H1 (cell line): ENCODE data around the gene SLC25A36. TPM values are rescaled to one million over a fixed set of nuclear protein-coding genes. Genes with fewer than 3 reads are reported as not detected.

ENCODE experiments used
- CTCF ChIA-PET: fragments of 300-600 bp; sonication (Branson Sonifier 250); formaldehyde crosslinking; loops from one replicate; lab custom pipeline; 2021; ENCODE audit not compliant: partially characterized antibody; lab: Charles Lee
- POLR2A ChIA-PET: fragments of 300-600 bp; sonication (Branson Sonifier 250); formaldehyde crosslinking; loops from one replicate; lab custom pipeline; 2021; ENCODE audit warnings: inconsistent platforms; ENCODE audit not compliant: partially characterized antibody; lab: Charles Lee
- DNase-seq, 2 experiments: peaks; one replicate each; pipeline versions ENCODE4 v3.0.0 to v3.0.0-alpha.2; 2010 to 2022; ENCODE audit warnings: low spot score in 2 of 2, low read depth in 1 of 2, mixed read lengths in 1 of 2
- FAIRE-seq: peaks from 2 replicates; lab custom pipeline; 2011; peaks lifted over from hg19 to GRCh38; lab: Jason Lieb, UNC
- H2AFZ ChIP-seq: 2 replicates; pipeline ENCODE4 v1.8.1; 2012; ENCODE audit warnings: low read length, inconsistent platforms
- H2AK5ac ChIP-seq: 2 replicates; pipeline ENCODE4 v1.6.1; 2013; ENCODE audit warnings: low read depth, low read length
- H2BK120ac ChIP-seq: replicated peaks from 2 replicates; pipeline ENCODE3; 2013; ENCODE audit warnings: low read depth, low read length, inconsistent platforms
- H2BK12ac ChIP-seq: 2 replicates; pipeline ENCODE4 v1.6.1; 2013; ENCODE audit warnings: low read depth, low read length
- H2BK15ac ChIP-seq: 2 replicates; pipeline ENCODE4 v1.6.1; 2013; ENCODE audit warnings: low read length
- H2BK20ac ChIP-seq: 2 replicates; pipeline ENCODE4 v1.6.1; 2013; ENCODE audit warnings: low read length
- H2BK5ac ChIP-seq: 2 replicates; pipeline ENCODE4 v1.6.1; 2013; ENCODE audit warnings: low read depth, low read length
- H3K14ac ChIP-seq: 2 replicates; pipeline ENCODE4 v1.6.1; 2013; ENCODE audit warnings: inconsistent platforms; ENCODE audit not compliant: insufficient read length
- H3K18ac ChIP-seq: 2 replicates; pipeline ENCODE4 v1.6.1; 2013; ENCODE audit warnings: low read length; ENCODE audit errors: extremely low read depth
- H3K23ac ChIP-seq: 2 replicates; pipeline ENCODE4 v1.6.1; 2013; ENCODE audit warnings: inconsistent platforms; ENCODE audit not compliant: insufficient read length
- H3K23me2 ChIP-seq: 2 replicates; pipeline ENCODE4 v1.6.1; 2013; ENCODE audit warnings: low read depth, low read length
- H3K27ac ChIP-seq: 2 replicates; pipeline ENCODE4 v1.6.1; 2011; ENCODE audit warnings: low read depth, low read length, inconsistent platforms
- H3K27me3 ChIP-seq, 4 experiments: replicated peaks in 1 of 4; 1 replicate in 1 of 4; 2 replicates in 3 of 4; pipeline versions ENCODE4 v1.6.1 to v1.8.1; 2011 to 2013; ENCODE audit warnings: low read length in 3 of 4, mild to moderate bottlenecking in 3 of 4, inconsistent platforms in 2 of 4, mixed read lengths in 2 of 4, moderate library complexity in 1 of 4; ENCODE audit not compliant: control insufficient read depth in 3 of 4, insufficient read depth in 3 of 4; ENCODE audit errors: extremely low read depth in 1 of 4
- H3K36me3 ChIP-seq, 4 experiments: 2 replicates each; pipeline versions ENCODE4 v1.6.1 to v1.8.1; 2011 to 2013; ENCODE audit warnings: mild to moderate bottlenecking in 4 of 4, low read length in 3 of 4, moderate library complexity in 2 of 4, control low read depth in 1 of 4, inconsistent platforms in 1 of 4; ENCODE audit not compliant: insufficient read depth in 4 of 4, control insufficient read depth in 2 of 4
- H3K4ac ChIP-seq: replicated peaks from 2 replicates; pipeline ENCODE3; 2013; ENCODE audit warnings: low read length, low read depth, mixed read lengths, inconsistent platforms; ENCODE audit not compliant: insufficient read length
- H3K4me1 ChIP-seq, 4 experiments: replicated peaks in 1 of 4; 1 replicate in 1 of 4; 2 replicates in 3 of 4; pipeline versions ENCODE4 v1.6.1 to v1.8.1; 2011 to 2013; ENCODE audit warnings: low read length in 3 of 4, inconsistent platforms in 2 of 4, mixed read lengths in 1 of 4; ENCODE audit not compliant: insufficient read depth in 4 of 4, control insufficient read depth in 3 of 4
- H3K4me2 ChIP-seq, 2 experiments: 2 replicates each; pipeline versions ENCODE4 v1.6.1 to v1.8.1; 2011 to 2013; ENCODE audit warnings: low read depth in 2 of 2, low read length in 2 of 2, control low read depth in 1 of 2, inconsistent platforms in 1 of 2, mild to moderate bottlenecking in 1 of 2; ENCODE audit not compliant: insufficient read depth in 1 of 2
- H3K4me3 ChIP-seq, 4 experiments: fragments of 200-600, 300-600 bp in 1 of 4; sonication (generic), shearing (Covaris generic), sonication (Bioruptor Twin) in 1 of 4; 2 replicates each; pipeline versions ENCODE4 v1.5.1 to v1.8.1; 2011 to 2016; ENCODE audit warnings: low read length in 4 of 4, low read depth in 3 of 4, control low read depth in 2 of 4, inconsistent platforms in 2 of 4, mild to moderate bottlenecking in 2 of 4, mixed read lengths in 1 of 4, moderate library complexity in 1 of 4; ENCODE audit not compliant: insufficient read depth in 2 of 4; ENCODE audit errors: extremely low read depth in 1 of 4
- H3K56ac ChIP-seq: replicated peaks from 2 replicates; pipeline ENCODE3; 2013; ENCODE audit warnings: low read depth, mild to moderate bottlenecking, mixed read lengths, low read length, inconsistent platforms; ENCODE audit not compliant: insufficient read length
- H3K79me1 ChIP-seq: 2 replicates; pipeline ENCODE4 v1.6.1; 2013; ENCODE audit warnings: low read depth, low read length, control low read depth
- H3K79me2 ChIP-seq, 2 experiments: 2 replicates each; pipeline versions ENCODE4 v1.6.1 to v1.8.1; 2012 to 2013; ENCODE audit warnings: low read length in 2 of 2, mild to moderate bottlenecking in 2 of 2, inconsistent platforms in 1 of 2; ENCODE audit not compliant: insufficient read depth in 2 of 2, control insufficient read depth in 1 of 2
- H3K9ac ChIP-seq, 4 experiments: replicated peaks in 1 of 4; 1 replicate in 1 of 4; 2 replicates in 3 of 4; pipeline versions ENCODE4 v1.6.1 to v1.8.1; 2011 to 2013; ENCODE audit warnings: low read depth in 3 of 4, low read length in 3 of 4, control low read depth in 2 of 4, mild to moderate bottlenecking in 2 of 4, moderate library complexity in 2 of 4, inconsistent platforms in 1 of 4; ENCODE audit errors: extremely low read depth in 1 of 4
- H3K9me3 ChIP-seq, 2 experiments: 2 replicates each; pipeline versions ENCODE4 v1.6.1 to v1.8.1; 2012 to 2013; ENCODE audit warnings: mild to moderate bottlenecking in 2 of 2, moderate library complexity in 2 of 2, control low read depth in 1 of 2, inconsistent platforms in 1 of 2, low read depth in 1 of 2, low read length in 1 of 2, mixed read lengths in 1 of 2; ENCODE audit not compliant: insufficient read depth in 2 of 2
- H4K20me1 ChIP-seq, 2 experiments: replicated peaks in 1 of 2; 2 replicates each; pipeline versions ENCODE3 to v1.8.1; 2011 to 2013; ENCODE audit warnings: inconsistent platforms in 2 of 2, low read length in 2 of 2, mild to moderate bottlenecking in 1 of 2; ENCODE audit not compliant: insufficient read depth in 2 of 2, control insufficient read depth in 1 of 2
- H4K5ac ChIP-seq: 2 replicates; pipeline ENCODE4 v1.6.1; 2013; ENCODE audit warnings: low read length, low read depth, mixed read lengths, inconsistent platforms; ENCODE audit not compliant: insufficient read length
- H4K8ac ChIP-seq: 2 replicates; pipeline ENCODE4 v1.8.0; 2013; ENCODE audit warnings: mild to moderate bottlenecking, moderate library complexity, low read length, inconsistent platforms; ENCODE audit not compliant: insufficient read depth; ENCODE audit errors: extremely low read depth
- H4K91ac ChIP-seq: replicated peaks from 2 replicates; pipeline ENCODE3; 2013; ENCODE audit warnings: low read length, mixed read lengths, inconsistent platforms; ENCODE audit not compliant: insufficient read length
- ASH2L ChIP-seq: fragments of 200-600, 300-600 bp; sonication (generic); IDR thresholded peaks from one replicate; pipeline ENCODE4 v1.7.1; 2017; ENCODE audit warnings: low read length
- FOSL1 ChIP-seq: IDR thresholded peaks from 2 replicates; pipeline ENCODE4 v1.6.1; 2011; ENCODE audit warnings: mild to moderate bottlenecking, low read depth, low read length, moderate library complexity; ENCODE audit not compliant: insufficient read depth
- HDAC6 ChIP-seq: IDR thresholded peaks from one replicate; pipeline ENCODE4 v1.7.1; 2012; ENCODE audit warnings: low read depth, mild to moderate bottlenecking, inconsistent platforms, low read length, moderate library complexity
- RNF2 ChIP-seq: fragments of 200-900, 300-1000 bp; sonication (generic); IDR thresholded peaks from 2 replicates; pipeline ENCODE4 v1.7.1; 2016; ENCODE audit warnings: borderline replicate concordance, low read depth, mild to moderate bottlenecking, antibody characterized with exemption, low read length; ENCODE audit not compliant: poor library complexity, severe bottlenecking; ENCODE audit errors: missing control alignments
- SP1 ChIP-seq: IDR thresholded peaks from 2 replicates; pipeline ENCODE4 v1.6.1; 2011; ENCODE audit warnings: low read depth, low read length
- SP4 ChIP-seq: IDR thresholded peaks from 2 replicates; pipeline ENCODE4 v1.6.1; 2012; ENCODE audit warnings: low read length, inconsistent platforms
- ZNF274 ChIP-seq: IDR thresholded peaks from 2 replicates; pipeline ENCODE4 v1.7.0; 2012; ENCODE audit warnings: low read length, borderline replicate concordance; ENCODE audit errors: extremely low read depth
- WGBS, 2 experiments: shearing (Covaris generic) in 1 of 2; methylation state at CpG; one replicate each; pipeline versions ENCODE4 v1.1.6 to v1.1.7; 2013 to 2015; ENCODE audit warnings: low lambda C conversion rate in 2 of 2, mixed read lengths in 2 of 2, inconsistent platforms in 1 of 2, low coverage in 1 of 2, missing lambda C conversion rate in 1 of 2; ENCODE audit not compliant: insufficient replicate concordance in 2 of 2, insufficient coverage in 1 of 2, insufficient read length in 1 of 2; ENCODE audit errors: extremely low coverage in 1 of 2, missing lambda C conversion rate in 1 of 2; 5-methylcytosine and 5-hydroxymethylcytosine counted together
- polyA plus RNA-seq, 7 experiments: library from polyadenylated mRNA; depleted of rRNA in 3 of 7; stranded (reverse) in 5 of 7; unstranded in 2 of 7; fragments of >200 nt in 5 of 7; fragments of 200-250 nt in 2 of 7; gene quantifications; 1 replicate in 5 of 7; 2 replicates in 1 of 7; 4 replicates in 1 of 7; pipeline versions ENCODE4 v1.2.1 to v1.2.3, GENCODE V29; 2011 to 2013; ENCODE audit warnings: missing spikeins in 2 of 7, mixed read lengths in 2 of 7
- total RNA-seq: library from RNA; stranded (reverse); fragmentation: NEBNext Ultra II Directional; extraction: Animal tissue kit (Norgen Biotek cat#: 25700); gene quantifications from 2 replicates; pipeline ENCODE4 v1.2.1, GENCODE V29; 2021
- TF ChIP-seq, protein P1 (sequence below), 3 experiments: IDR thresholded peaks; 1 replicate in 2 of 3; 2 replicates in 1 of 3; pipeline versions ENCODE4 v1.5.1 to v1.6.1; 2011; ENCODE audit warnings: low read length in 3 of 3, mild to moderate bottlenecking in 3 of 3, inconsistent platforms in 2 of 3, low read depth in 1 of 3, moderate library complexity in 1 of 3; ENCODE audit not compliant: insufficient read depth in 1 of 3; ENCODE audit errors: control extremely low read depth in 1 of 3
- TF ChIP-seq, protein P2 (sequence below): IDR thresholded peaks from 2 replicates; pipeline ENCODE4 v1.6.1; 2011; ENCODE audit warnings: low read length, improper control_type of control experiment

Gene SLC25A36
- total and polyA plus RNA-seq, 2 of the 8 experiments (the other 6 are each of a cell fraction or from before 2014, with no cell fraction given) = 42.9 to 71.8 TPM

DNA sequence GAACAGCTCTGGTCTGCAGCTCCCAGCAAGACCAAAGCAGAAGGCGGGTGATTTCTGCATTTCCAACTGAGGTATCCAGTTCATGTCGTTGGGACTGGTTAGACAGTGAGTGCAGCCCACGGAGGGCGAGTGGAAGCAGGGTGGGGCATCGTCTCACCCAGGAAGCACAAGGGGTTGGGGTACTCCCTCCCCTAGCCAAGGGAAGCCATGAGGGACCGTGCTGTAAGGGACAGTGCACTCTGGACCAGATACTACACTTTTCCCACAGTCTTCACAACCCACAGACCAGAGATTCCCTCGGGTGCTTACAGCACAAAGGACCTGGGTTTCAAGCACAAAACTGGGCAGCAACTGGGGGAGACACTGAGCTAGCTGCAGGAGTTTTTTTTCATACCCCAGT, 8.5 kb upstream of the SLC25A36 start:
- no peaks in the 10 kb centered on the region for H3K4me1 ChIP-seq
- no peak overlapping the region for H3K4me3 ChIP-seq
- no peak overlapping the region for H2BK5ac ChIP-seq
- H4K8ac ChIP-seq = no peak overlapping the region
- H3K56ac ChIP-seq = no peak overlapping the region
- no peak overlapping the region for H3K27ac ChIP-seq
- H3K79me2 ChIP-seq = no peaks in the 10 kb centered on the region
- DNase-seq = no peak
- H3K18ac ChIP-seq = no peak overlapping the region
- H4K5ac ChIP-seq = no peak overlapping the region
- H3K23ac ChIP-seq = no peak overlapping the region
- POLR2A ChIA-PET = interaction anchor here (0.6 to 1.9 kb wide), 3 partner anchors 9 to 306 kb away, joined by 3 to 6 read pairs (median 3); partner anchors contain the start of gene SLC25A36
- no peak overlapping the region for H3K14ac ChIP-seq
- no peak overlapping the region for H2BK20ac ChIP-seq
- H3K4ac ChIP-seq = no peak overlapping the region
- H2BK120ac ChIP-seq = no peak overlapping the region
- peaks cover 0 to 1% (median 0%) of the 10 kb centered on the region in 4 experiments; a peak in 1 of 7 replicates for H3K27me3 ChIP-seq
- no peak for FAIRE-seq
- H2BK15ac ChIP-seq = no peak overlapping the region
- no peak overlapping the region for H2BK12ac ChIP-seq
- no peak overlapping the region for H3K9ac ChIP-seq
- CTCF ChIA-PET = interaction anchor here (0.7 to 5.7 kb wide), 4 partner anchors 10 to 259 kb away, joined by 3 to 26 read pairs (median 3); no protein-coding TSS in a partner anchor
- TF ChIP-seq, protein P1, sequence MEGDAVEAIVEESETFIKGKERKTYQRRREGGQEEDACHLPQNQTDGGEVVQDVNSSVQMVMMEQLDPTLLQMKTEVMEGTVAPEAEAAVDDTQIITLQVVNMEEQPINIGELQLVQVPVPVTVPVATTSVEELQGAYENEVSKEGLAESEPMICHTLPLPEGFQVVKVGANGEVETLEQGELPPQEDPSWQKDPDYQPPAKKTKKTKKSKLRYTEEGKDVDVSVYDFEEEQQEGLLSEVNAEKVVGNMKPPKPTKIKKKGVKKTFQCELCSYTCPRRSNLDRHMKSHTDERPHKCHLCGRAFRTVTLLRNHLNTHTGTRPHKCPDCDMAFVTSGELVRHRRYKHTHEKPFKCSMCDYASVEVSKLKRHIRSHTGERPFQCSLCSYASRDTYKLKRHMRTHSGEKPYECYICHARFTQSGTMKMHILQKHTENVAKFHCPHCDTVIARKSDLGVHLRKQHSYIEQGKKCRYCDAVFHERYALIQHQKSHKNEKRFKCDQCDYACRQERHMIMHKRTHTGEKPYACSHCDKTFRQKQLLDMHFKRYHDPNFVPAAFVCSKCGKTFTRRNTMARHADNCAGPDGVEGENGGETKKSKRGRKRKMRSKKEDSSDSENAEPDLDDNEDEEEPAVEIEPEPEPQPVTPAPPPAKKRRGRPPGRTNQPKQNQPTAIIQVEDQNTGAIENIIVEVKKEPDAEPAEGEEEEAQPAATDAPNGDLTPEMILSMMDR (IDR thresholded peaks at IDR 0.05; ENCODE audit: control extremely low read depth in 1 of 3, insufficient read depth in 1 of 3, low read depth in 1 of 3, low read length in 3 of 3) = no peak
- TF ChIP-seq, protein P2, sequence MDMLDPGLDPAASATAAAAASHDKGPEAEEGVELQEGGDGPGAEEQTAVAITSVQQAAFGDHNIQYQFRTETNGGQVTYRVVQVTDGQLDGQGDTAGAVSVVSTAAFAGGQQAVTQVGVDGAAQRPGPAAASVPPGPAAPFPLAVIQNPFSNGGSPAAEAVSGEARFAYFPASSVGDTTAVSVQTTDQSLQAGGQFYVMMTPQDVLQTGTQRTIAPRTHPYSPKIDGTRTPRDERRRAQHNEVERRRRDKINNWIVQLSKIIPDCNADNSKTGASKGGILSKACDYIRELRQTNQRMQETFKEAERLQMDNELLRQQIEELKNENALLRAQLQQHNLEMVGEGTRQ = no peak
- no peak for TF ChIP-seq ASH2L
- no peak for TF ChIP-seq RNF2
- no peak for TF ChIP-seq SP4
- no peak for TF ChIP-seq ZNF274
- no peak for TF ChIP-seq SP1
- TF ChIP-seq FOSL1 = no peak
- TF ChIP-seq HDAC6 = no peak
- H3K23me2 ChIP-seq = peaks cover 2% of the 10 kb centered on the region; the same call in 1 of the 2 replicates
- H4K91ac ChIP-seq = no peak overlapping the region
- no peak overlapping the region for H2AFZ ChIP-seq
- no peaks in the 10 kb centered on the region for H3K9me3 ChIP-seq
- WGBS, 2 experiments = 85% methylated on average over 7 of the region's 7 CpGs; no CpG with 5 or more reads in 1 of the 2 experiments
- no peaks in the 10 kb centered on the region for H4K20me1 ChIP-seq
- H3K36me3 ChIP-seq = no peaks in the 10 kb centered on the region
- H3K79me1 ChIP-seq = no peaks in the 10 kb centered on the region
- H2AK5ac ChIP-seq = no peak overlapping the region
- no peak overlapping the region for H3K4me2 ChIP-seq
